GM12878 (cell line): Measurements from ENCODE around the gene TMEM272. TPM values are rescaled to one million over a fixed set of nuclear protein-coding genes. Genes with fewer than 3 reads are reported as not detected.

Experiments used
- ATAC-seq: fragments of 200-7000 bp; cut with Tn5 transposase; 3 replicates; pipeline ENCODE4 v1.9.1; 2020; ENCODE audit warnings: mild to moderate bottlenecking, moderate library complexity
- BruUV-seq: library from RNA; stranded (reverse); fragments of 400-500 nt; replicated peaks from 2 replicates; lab custom pipeline; 2021; lab: Mats Ljungman, UMichigan
- CTCF ChIA-PET: fragments of 300-600 bp; sonication (Branson Sonifier 250); formaldehyde crosslinking; extraction: SDS; loops from one replicate; lab custom pipeline; 2021; ENCODE audit warnings: inconsistent platforms; lab: Yijun Ruan, JAX
- POLR2A ChIA-PET: fragments of 350-600 bp; formaldehyde crosslinking; extraction: SDS; loops from one replicate; lab custom pipeline; 2021; ENCODE audit warnings: inconsistent platforms; lab: Charles Lee
- RAD21 ChIA-PET: fragments of 300-600 bp; sonication (Branson Sonifier 250); formaldehyde crosslinking; loops from one replicate; lab custom pipeline; 2023; ENCODE audit warnings: antibody characterized with exemption; ENCODE audit not compliant: unreplicated experiment; lab: Charles Lee
- SMC1A ChIA-PET: fragments of 300-600 bp; sonication (Branson Sonifier 250); formaldehyde crosslinking; loops from one replicate; lab custom pipeline; 2023; ENCODE audit not compliant: unreplicated experiment, uncharacterized antibody; lab: Charles Lee
- DNase-seq: peaks from one replicate; pipeline ENCODE4 v3.0.0-alpha.2; 2011; ENCODE audit warnings: low read depth, low spot score
- FAIRE-seq: peaks from 3 replicates; lab custom pipeline; 2011; peaks lifted over from hg19 to GRCh38; lab: Jason Lieb, UNC
- H2AFZ ChIP-seq: 2 replicates; pipeline ENCODE4 v1.6.0; 2011; ENCODE audit warnings: low read depth, low read length, control low read depth; ENCODE audit not compliant: control insufficient read depth
- H3K27ac ChIP-seq: 2 replicates; pipeline ENCODE4 v1.5.1; 2011; ENCODE audit warnings: control low read depth; ENCODE audit not compliant: control insufficient read depth, insufficient read depth
- H3K27me3 ChIP-seq, 2 experiments: replicated peaks in 1 of 2; 2 replicates each; pipeline versions ENCODE4 v1.6.0 to v1.6.1; 2011; ENCODE audit warnings: low read length in 1 of 2; ENCODE audit not compliant: control insufficient read depth in 2 of 2, insufficient read depth in 2 of 2
- H3K36me3 ChIP-seq, 2 experiments: 2 replicates each; pipeline ENCODE4 v1.5.1; 2011; ENCODE audit warnings: low read length in 1 of 2; ENCODE audit not compliant: control insufficient read depth in 2 of 2, insufficient read depth in 2 of 2
- H3K4me1 ChIP-seq: 2 replicates; pipeline ENCODE4 v1.6.1; 2011; ENCODE audit warnings: mild to moderate bottlenecking, low read length, moderate library complexity, mixed read lengths; ENCODE audit not compliant: control insufficient read depth, insufficient read depth
- H3K4me2 ChIP-seq: 2 replicates; pipeline ENCODE4 v1.6.0; 2011; ENCODE audit warnings: control low read depth; ENCODE audit not compliant: control insufficient read depth, insufficient read depth
- H3K4me3 ChIP-seq: fragments of 200-600 bp; sonication (generic); 2 replicates; pipeline ENCODE4 v1.5.1; 2016
- H3K79me2 ChIP-seq: 2 replicates; pipeline ENCODE4 v1.6.0; 2011; ENCODE audit warnings: low read length; ENCODE audit not compliant: control insufficient read depth, insufficient read depth
- H3K9ac ChIP-seq: 2 replicates; pipeline ENCODE4 v1.8.0; 2011; ENCODE audit warnings: low read length, control low read depth, mixed read lengths; ENCODE audit not compliant: control insufficient read depth, insufficient read depth
- H3K9me3 ChIP-seq: replicated peaks from 3 replicates; pipeline ENCODE4 v1.5.1; 2011; ENCODE audit warnings: mild to moderate bottlenecking, low read length; ENCODE audit not compliant: control insufficient read depth, insufficient read depth
- H4K20me1 ChIP-seq: 2 replicates; pipeline ENCODE4 v1.6.0; 2011; ENCODE audit not compliant: control insufficient read depth, insufficient read depth
- KAT2A ChIP-seq: conservative IDR thresholded peaks from 2 replicates; pipeline ENCODE4 v1.6.1; 2011; ENCODE audit warnings: low read depth, low read length; ENCODE audit not compliant: control insufficient read depth
- MYB ChIP-seq: fragments of 150-350 bp; IDR thresholded peaks from 2 replicates; pipeline ENCODE4 v1.6.1; 2014; ENCODE audit warnings: mild to moderate bottlenecking, low read depth, low read length, borderline replicate concordance
- PAX8 ChIP-seq: fragments of 450-650 bp; IDR thresholded peaks from 2 replicates; pipeline ENCODE4 v1.6.1; 2017; ENCODE audit warnings: mild to moderate bottlenecking, moderate library complexity
- WGBS: methylation state at CpG from one replicate; pipeline ENCODE4 v1.1.6; 2016; ENCODE audit warnings: low lambda C conversion rate; ENCODE audit not compliant: insufficient replicate concordance, insufficient coverage; ENCODE audit errors: missing lambda C conversion rate; 5-methylcytosine and 5-hydroxymethylcytosine counted together
- in situ Hi-C: fragments of 300-500 bp; cut with MboI; formaldehyde crosslinking; loops from 9 replicates; pipeline ENCODE4 v1.14.3; 2018; ENCODE audit warnings: mixed read lengths
- intact Hi-C: fragments of 100-400 bp; cut with micrococcal nuclease; formaldehyde crosslinking; loops from one replicate; pipeline ENCODE4 v1.14.2; 2022; ENCODE audit not compliant: unreplicated experiment
- polyA plus RNA-seq, 11 experiments: library from polyadenylated mRNA; depleted of rRNA in 4 of 11; unstranded in 6 of 11; stranded (reverse) in 5 of 11; fragments of >200 nt; fragmentation: Nextera tagmentation in 4 of 11; fragmentation: Illumina TruSeq in 1 of 11; extraction: Ambion mirVana in 4 of 11; extraction: Trizol in 1 of 11; gene quantifications; 1 replicate in 1 of 11; 2 replicates in 10 of 11; pipeline versions ENCODE4 v1.2.1 to v1.2.3, GENCODE V29; 2011 to 2016; ENCODE audit warnings: inconsistent platforms in 2 of 11, missing spikeins in 2 of 11, low read depth in 1 of 11
- total RNA-seq, 4 experiments: library from RNA; depleted of rRNA in 3 of 4; stranded (reverse); fragments of >200 nt in 3 of 4; fragmentation: Illumina TruSeq in 1 of 4; extraction: Trizol in 1 of 4; gene quantifications; 2 replicates each; pipeline versions ENCODE4 v1.2.1 to v1.2.3, GENCODE V29; 2013 to 2021
- TF ChIP-seq, protein P1 (sequence below): fragments of 450-650 bp; IDR thresholded peaks from 2 replicates; pipeline ENCODE4 v1.6.1; 2017; ENCODE audit warnings: mild to moderate bottlenecking, moderate library complexity
- TF ChIP-seq, protein P2 (sequence below): fragments of 450-650 bp; IDR thresholded peaks from 2 replicates; pipeline ENCODE4 v1.6.1; 2017; ENCODE audit warnings: mild to moderate bottlenecking

TMEM272 gene
- total and polyA plus RNA-seq, 10 of the 15 experiments (the other 5 are each of a cell fraction or from before 2014, with no cell fraction given) = 0.01 to 0.04 TPM; not detected in 8

DNA sequence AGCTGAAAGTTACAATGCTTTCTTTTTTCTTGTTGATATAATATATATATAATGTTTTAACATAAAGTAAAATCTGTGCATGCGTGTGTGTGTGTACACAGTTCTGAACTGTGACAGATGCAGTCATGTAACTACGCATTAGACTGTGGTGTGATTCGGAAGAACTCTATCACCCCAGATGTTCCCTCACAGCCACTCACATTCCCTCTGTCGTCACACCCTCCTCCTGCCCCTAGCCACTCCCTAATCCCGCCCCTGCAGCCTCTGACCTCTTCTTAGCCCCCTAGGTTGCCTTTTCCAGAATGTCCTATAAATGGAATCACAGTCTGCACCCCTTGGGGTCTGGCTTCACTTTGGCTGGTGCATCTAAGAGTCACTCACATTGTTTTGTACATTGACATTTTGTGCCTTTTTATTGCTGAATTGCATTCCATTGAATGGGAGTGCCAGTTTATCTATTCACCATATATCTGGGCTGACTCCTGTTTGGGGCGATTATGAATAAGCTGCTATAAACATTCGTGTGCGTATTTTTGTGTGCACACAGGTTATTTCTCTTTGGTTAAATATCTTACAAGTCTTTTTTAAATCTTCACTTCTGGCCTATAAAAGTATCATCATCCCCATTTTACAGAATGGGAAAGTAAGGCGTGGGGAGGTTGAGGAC lies 61.4 kb downstream of the TMEM272 start (continued):
- TF ChIP-seq MYB = no peak
- no peak for TF ChIP-seq KAT2A
- TF ChIP-seq, all 136 proteins: peak for 0

DNA sequence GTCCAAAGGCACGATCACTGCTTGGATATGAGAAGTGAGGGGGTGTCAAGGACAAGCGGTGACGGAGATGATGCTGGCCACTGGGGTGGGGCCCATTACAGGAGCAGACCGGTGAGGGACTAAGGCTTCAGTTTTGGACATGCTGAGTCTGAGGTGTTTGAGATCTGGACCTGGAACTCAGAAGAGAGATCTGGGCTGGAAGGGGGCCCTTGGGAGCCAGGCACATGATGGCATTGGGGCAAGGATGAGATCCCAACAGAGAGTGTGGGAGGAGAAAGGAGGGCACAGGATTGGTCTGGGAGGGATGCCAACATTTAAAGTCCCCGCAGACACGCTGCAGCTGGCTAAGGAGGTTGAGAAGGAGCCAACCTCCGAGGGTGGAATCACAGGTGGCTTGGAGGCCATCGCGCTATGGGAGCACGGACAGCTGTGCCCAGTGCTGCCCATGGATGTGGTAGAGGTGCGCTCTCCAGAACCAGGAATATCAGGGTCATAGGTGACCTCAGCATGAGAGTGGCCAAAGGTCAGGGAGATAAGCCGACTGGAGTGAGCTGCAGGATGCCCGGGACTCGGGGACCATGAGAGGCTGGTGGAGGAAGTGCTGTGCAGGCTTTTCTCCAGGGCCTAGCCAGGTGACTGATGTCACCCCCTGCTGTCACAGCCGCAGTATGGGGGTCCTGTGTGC lies 62.8 kb downstream of the TMEM272 start:
- ChIA-PET RAD21 (interaction anchor here (1.5 to 2.3 kb wide), 5 partner anchors 15 to 348 kb away, joined by 3 to 9 read pairs (median 8); no protein-coding TSS in a partner anchor), SMC1A (interaction anchor here (1.3 to 2.7 kb wide), 7 partner anchors 12 to 348 kb away, joined by 4 to 13 read pairs (median 6); partner anchors contain the start of gene INTS6), POLR2A (interaction anchor here (1.0 kb wide), 1 partner anchor 329 kb away, joined by 3 read pairs; no protein-coding TSS in a partner anchor), CTCF (interaction anchor here (1.4 to 3.5 kb wide), 4 partner anchors 11 to 342 kb away, joined by 3 to 14 read pairs (median 8); no protein-coding TSS in a partner anchor)
- H3K4me2 ChIP-seq = no peak overlapping the region
- H3K27ac ChIP-seq = no peak overlapping the region
- intact Hi-C loops = no loop called here
- peaks cover 5% of the 10 kb centered on the region; the same call in 1 of the 2 replicates for H3K4me1 ChIP-seq
- DNase-seq (no peak), ATAC-seq (no peak), FAIRE-seq (no peak)
- no peaks in the 10 kb centered on the region for H3K9me3 ChIP-seq
- no peaks in the 10 kb centered on the region for H4K20me1 ChIP-seq
- no peak overlapping the region for H3K4me3 ChIP-seq
- no peaks in the 10 kb centered on the region for H3K27me3 ChIP-seq
- no TSS peak for BruUV-seq
- H3K9ac ChIP-seq = no peak overlapping the region
- TF ChIP-seq, protein P1, sequence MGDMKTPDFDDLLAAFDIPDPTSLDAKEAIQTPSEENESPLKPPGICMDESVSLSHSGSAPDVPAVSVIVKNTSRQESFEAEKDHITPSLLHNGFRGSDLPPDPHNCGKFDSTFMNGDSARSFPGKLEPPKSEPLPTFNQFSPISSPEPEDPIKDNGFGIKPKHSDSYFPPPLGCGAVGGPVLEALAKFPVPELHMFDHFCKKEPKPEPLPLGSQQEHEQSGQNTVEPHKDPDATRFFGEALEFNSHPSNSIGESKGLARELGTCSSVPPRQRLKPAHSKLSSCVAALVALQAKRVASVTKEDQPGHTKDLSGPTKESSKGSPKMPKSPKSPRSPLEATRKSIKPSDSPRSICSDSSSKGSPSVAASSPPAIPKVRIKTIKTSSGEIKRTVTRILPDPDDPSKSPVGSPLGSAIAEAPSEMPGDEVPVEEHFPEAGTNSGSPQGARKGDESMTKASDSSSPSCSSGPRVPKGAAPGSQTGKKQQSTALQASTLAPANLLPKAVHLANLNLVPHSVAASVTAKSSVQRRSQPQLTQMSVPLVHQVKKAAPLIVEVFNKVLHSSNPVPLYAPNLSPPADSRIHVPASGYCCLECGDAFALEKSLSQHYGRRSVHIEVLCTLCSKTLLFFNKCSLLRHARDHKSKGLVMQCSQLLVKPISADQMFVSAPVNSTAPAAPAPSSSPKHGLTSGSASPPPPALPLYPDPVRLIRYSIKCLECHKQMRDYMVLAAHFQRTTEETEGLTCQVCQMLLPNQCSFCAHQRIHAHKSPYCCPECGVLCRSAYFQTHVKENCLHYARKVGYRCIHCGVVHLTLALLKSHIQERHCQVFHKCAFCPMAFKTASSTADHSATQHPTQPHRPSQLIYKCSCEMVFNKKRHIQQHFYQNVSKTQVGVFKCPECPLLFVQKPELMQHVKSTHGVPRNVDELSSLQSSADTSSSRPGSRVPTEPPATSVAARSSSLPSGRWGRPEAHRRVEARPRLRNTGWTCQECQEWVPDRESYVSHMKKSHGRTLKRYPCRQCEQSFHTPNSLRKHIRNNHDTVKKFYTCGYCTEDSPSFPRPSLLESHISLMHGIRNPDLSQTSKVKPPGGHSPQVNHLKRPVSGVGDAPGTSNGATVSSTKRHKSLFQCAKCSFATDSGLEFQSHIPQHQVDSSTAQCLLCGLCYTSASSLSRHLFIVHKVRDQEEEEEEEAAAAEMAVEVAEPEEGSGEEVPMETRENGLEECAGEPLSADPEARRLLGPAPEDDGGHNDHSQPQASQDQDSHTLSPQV = no peak
- TF ChIP-seq PAX8 = no peak
- TF ChIP-seq, protein P2, sequence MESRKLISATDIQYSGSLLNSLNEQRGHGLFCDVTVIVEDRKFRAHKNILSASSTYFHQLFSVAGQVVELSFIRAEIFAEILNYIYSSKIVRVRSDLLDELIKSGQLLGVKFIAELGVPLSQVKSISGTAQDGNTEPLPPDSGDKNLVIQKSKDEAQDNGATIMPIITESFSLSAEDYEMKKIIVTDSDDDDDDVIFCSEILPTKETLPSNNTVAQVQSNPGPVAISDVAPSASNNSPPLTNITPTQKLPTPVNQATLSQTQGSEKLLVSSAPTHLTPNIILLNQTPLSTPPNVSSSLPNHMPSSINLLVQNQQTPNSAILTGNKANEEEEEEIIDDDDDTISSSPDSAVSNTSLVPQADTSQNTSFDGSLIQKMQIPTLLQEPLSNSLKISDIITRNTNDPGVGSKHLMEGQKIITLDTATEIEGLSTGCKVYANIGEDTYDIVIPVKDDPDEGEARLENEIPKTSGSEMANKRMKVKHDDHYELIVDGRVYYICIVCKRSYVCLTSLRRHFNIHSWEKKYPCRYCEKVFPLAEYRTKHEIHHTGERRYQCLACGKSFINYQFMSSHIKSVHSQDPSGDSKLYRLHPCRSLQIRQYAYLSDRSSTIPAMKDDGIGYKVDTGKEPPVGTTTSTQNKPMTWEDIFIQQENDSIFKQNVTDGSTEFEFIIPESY = no peak
- H3K79me2 ChIP-seq = no peaks in the 10 kb centered on the region
- H2AFZ ChIP-seq = no peak overlapping the region
- no peaks in the 10 kb centered on the region for H3K36me3 ChIP-seq
- 90% methylated on average over 15 of the region's 15 CpGs for WGBS
- in situ Hi-C loops = no loop called here
